ENCODE results near the gene ZNF792.
"Not testable (repeated sequence)": the region's sequence is repeated elsewhere in the genome, so short reads cannot be mapped to it uniquely, and the experiment has no call there.

The ZNF792 gene

GRCh38 chr19:35002037-35002535 lies 38.1 kb upstream of the ZNF792 start:
- peak; percentile 13 for DNase-seq (ENCODE audit: low spot score)
- no peak for TF ChIP-seq CTCF (IDR thresholded peaks at IDR 0.05; ENCODE audit: extremely low read depth, insufficient read depth, missing control alignments)
- in situ Hi-C loops (cut with MboI; ENCODE audit: low pct_unique_long_range_greater_than_20kb, low sequenced_read_pairs, unreplicated experiment): no loop called here

- TF ChIP-seq CTCF (IDR thresholded peaks at IDR 0.05; ENCODE audit: extremely low read depth, insufficient read depth, missing control alignments): no peak
- peak; percentile 64 for DNase-seq (ENCODE audit: low spot score)
Measured at GRCh38 chr19:35000647-35001501, 36.8 kb upstream of the ZNF792 start.

GRCh38 chr19:35000338-35000646 lies 36.3 kb upstream of the ZNF792 start:
- no peak for DNase-seq (ENCODE audit: low spot score)
- in situ Hi-C loops (cut with MboI; ENCODE audit: low pct_unique_long_range_greater_than_20kb, low sequenced_read_pairs, unreplicated experiment): no loop called here
- no peak for TF ChIP-seq CTCF (IDR thresholded peaks at IDR 0.05; ENCODE audit: extremely low read depth, insufficient read depth, missing control alignments)

More at GRCh38 chr19:35000647-35001501, 36.8 kb upstream of the ZNF792 start:
- in situ Hi-C loops (cut with MboI; ENCODE audit: low pct_unique_long_range_greater_than_20kb, low sequenced_read_pairs, unreplicated experiment): no loop called here

- in situ Hi-C loops (cut with MboI; ENCODE audit: low pct_unique_long_range_greater_than_20kb, low sequenced_read_pairs, unreplicated experiment): no loop called here
- peak; percentile 97 for DNase-seq (ENCODE audit: low spot score)
- no peak for TF ChIP-seq CTCF (IDR thresholded peaks at IDR 0.05; ENCODE audit: extremely low read depth, insufficient read depth, missing control alignments)
Measured at GRCh38 chr19:34999498-35000337, 35.7 kb upstream of the ZNF792 start, which contains the start of gene GRAMD1A. TSS of gene GRAMD1A (plus strand) at chr19:35000323. CDS start at chr19:35000479, 156 bp downstream.

GRCh38 chr19:34998777-34999497 lies 34.9 kb upstream of the ZNF792 start:
- peak; percentile 76 for DNase-seq (ENCODE audit: low spot score)
- no peak for TF ChIP-seq CTCF (IDR thresholded peaks at IDR 0.05; ENCODE audit: extremely low read depth, insufficient read depth, missing control alignments)
- in situ Hi-C loops (cut with MboI; ENCODE audit: low pct_unique_long_range_greater_than_20kb, low sequenced_read_pairs, unreplicated experiment): no loop called here

GRCh38 chr19:34998224-34998623 lies 34.2 kb upstream of the ZNF792 start:
- in situ Hi-C loops (cut with MboI; ENCODE audit: low pct_unique_long_range_greater_than_20kb, low sequenced_read_pairs, unreplicated experiment); DNase-seq (ENCODE audit: low spot score): not testable (repeated sequence)

All from GM13977 (cell line).